HEK293 (cell line): ENCODE results near the gene FLVCR1.
A peak's percentile ranks its signal among the peaks of the same experiment; 100 is the strongest.

ENCODE experiments used
- BCL11A ChIP-seq: fragments of 450-650 bp; formaldehyde crosslinking; IDR thresholded peaks from 2 replicates; pipeline ENCODE4 v1.5.1; 2016; ENCODE audit warnings: low read depth, missing biosample characterization, missing genetic modification characterization
- EGR2 ChIP-seq: fragments of 450-650 bp; formaldehyde crosslinking; IDR thresholded peaks from 2 replicates; pipeline ENCODE4 v1.5.1; 2016; ENCODE audit warnings: low read depth, missing biosample characterization, missing genetic modification characterization
- FEZF1 ChIP-seq: fragments of 450-650 bp; formaldehyde crosslinking; IDR thresholded peaks from 2 replicates; pipeline ENCODE4 v1.5.1; 2016; ENCODE audit warnings: missing biosample characterization, missing genetic modification characterization
- HOXC10 ChIP-seq: sonication (generic); formaldehyde crosslinking; IDR thresholded peaks from 2 replicates; pipeline ENCODE4 v1.8.1; 2023; ENCODE audit warnings: mild to moderate bottlenecking, missing genetic modification reagents
- KLF10 ChIP-seq: fragments of 450-650 bp; IDR thresholded peaks from 2 replicates; pipeline ENCODE4 v1.5.1; 2018; ENCODE audit warnings: missing biosample characterization, mild to moderate bottlenecking, missing genetic modification characterization
- KLF8 ChIP-seq: fragments of 450-650 bp; formaldehyde crosslinking; IDR thresholded peaks from 2 replicates; pipeline ENCODE4 v1.5.1; 2016; ENCODE audit warnings: missing biosample characterization, missing genetic modification characterization
- KLF9 ChIP-seq: fragments of 450-650 bp; formaldehyde crosslinking; IDR thresholded peaks from 2 replicates; pipeline ENCODE4 v1.5.1; 2016; ENCODE audit warnings: missing biosample characterization, missing genetic modification characterization, low read depth
- MEIS1 ChIP-seq: sonication (generic); formaldehyde crosslinking; IDR thresholded peaks from 2 replicates; pipeline ENCODE4 v1.8.1; 2022; ENCODE audit warnings: missing genetic modification reagents, mild to moderate bottlenecking, borderline replicate concordance
- RBAK ChIP-seq: fragments of 450-650 bp; formaldehyde crosslinking; IDR thresholded peaks from 2 replicates; pipeline ENCODE4 v1.5.1; 2016; ENCODE audit warnings: missing biosample characterization, missing genetic modification characterization
- SP2 ChIP-seq: fragments of 450-650 bp; formaldehyde crosslinking; IDR thresholded peaks from 2 replicates; pipeline ENCODE4 v1.5.1; 2016; ENCODE audit warnings: missing biosample characterization, missing genetic modification characterization
- SP3 ChIP-seq: fragments of 450-650 bp; formaldehyde crosslinking; IDR thresholded peaks from 2 replicates; pipeline ENCODE4 v1.5.1; 2016; ENCODE audit warnings: missing biosample characterization, missing genetic modification characterization
- YY1 ChIP-seq: fragments of 450-650 bp; formaldehyde crosslinking; IDR thresholded peaks from 2 replicates; pipeline ENCODE4 v1.5.1; 2018; ENCODE audit warnings: missing biosample characterization, missing genetic modification characterization
- ZBTB7A ChIP-seq: fragments of 450-650 bp; formaldehyde crosslinking; IDR thresholded peaks from 2 replicates; pipeline ENCODE4 v1.5.1; 2016; ENCODE audit warnings: low read depth, missing biosample characterization, missing genetic modification characterization
- ZFHX2 ChIP-seq: fragments of 450-650 bp; formaldehyde crosslinking; conservative IDR thresholded peaks from 2 replicates; pipeline ENCODE4 v1.5.1; 2016; ENCODE audit warnings: missing biosample characterization, missing genetic modification characterization
- ZNF112 ChIP-seq: fragments of 450-650 bp; formaldehyde crosslinking; IDR thresholded peaks from 2 replicates; pipeline ENCODE4 v1.5.0; 2017; ENCODE audit warnings: missing biosample characterization, missing genetic modification characterization
- ZNF132 ChIP-seq: fragments of 450-650 bp; formaldehyde crosslinking; IDR thresholded peaks from 2 replicates; pipeline ENCODE4 v1.5.1; 2017; ENCODE audit warnings: missing biosample characterization, missing genetic modification characterization, borderline replicate concordance
- ZNF138 ChIP-seq: fragments of 450-650 bp; formaldehyde crosslinking; IDR thresholded peaks from 2 replicates; pipeline ENCODE4 v1.5.1; 2016; ENCODE audit warnings: missing biosample characterization, missing genetic modification characterization, borderline replicate concordance
- ZNF140 ChIP-seq: fragments of 450-650 bp; formaldehyde crosslinking; IDR thresholded peaks from 2 replicates; pipeline ENCODE4 v1.5.1; 2016; ENCODE audit warnings: missing biosample characterization, missing genetic modification characterization
- ZNF175 ChIP-seq: fragments of 450-650 bp; formaldehyde crosslinking; IDR thresholded peaks from 2 replicates; pipeline ENCODE4 v1.5.1; 2016; ENCODE audit warnings: missing biosample characterization, missing genetic modification characterization
- ZNF202 ChIP-seq: fragments of 450-650 bp; formaldehyde crosslinking; IDR thresholded peaks from 2 replicates; pipeline ENCODE4 v1.5.1; 2016; ENCODE audit warnings: missing biosample characterization, missing genetic modification characterization, borderline replicate concordance
- ZNF24 ChIP-seq: fragments of 450-650 bp; formaldehyde crosslinking; IDR thresholded peaks from 2 replicates; pipeline ENCODE4 v1.5.1; 2016; ENCODE audit warnings: missing biosample characterization, missing genetic modification characterization
- ZNF324 ChIP-seq: fragments of 450-650 bp; formaldehyde crosslinking; IDR thresholded peaks from 2 replicates; pipeline ENCODE4 v1.5.1; 2016; ENCODE audit warnings: missing biosample characterization, missing genetic modification characterization
- ZNF341 ChIP-seq: fragments of 450-650 bp; formaldehyde crosslinking; IDR thresholded peaks from 2 replicates; pipeline ENCODE4; 2016; ENCODE audit warnings: low read depth, missing biosample characterization, missing genetic modification characterization
- ZNF350 ChIP-seq: fragments of 450-650 bp; formaldehyde crosslinking; IDR thresholded peaks from 2 replicates; pipeline ENCODE4 v1.5.0; 2017; ENCODE audit warnings: missing biosample characterization, mild to moderate bottlenecking, missing genetic modification characterization
- ZNF37A ChIP-seq: fragments of 450-650 bp; IDR thresholded peaks from 2 replicates; pipeline ENCODE4 v1.5.1; 2018; ENCODE audit warnings: missing biosample characterization, missing genetic modification characterization
- ZNF426 ChIP-seq: fragments of 450-650 bp; formaldehyde crosslinking; IDR thresholded peaks from 2 replicates; pipeline ENCODE4 v1.5.1; 2017; ENCODE audit warnings: missing biosample characterization, missing genetic modification characterization, mild to moderate bottlenecking, inconsistent platforms, moderate library complexity
- ZNF501 ChIP-seq: fragments of 450-650 bp; formaldehyde crosslinking; IDR thresholded peaks from 2 replicates; pipeline ENCODE4 v1.5.1; 2016; ENCODE audit warnings: missing biosample characterization, missing genetic modification characterization
- ZNF558 ChIP-seq: fragments of 450-650 bp; formaldehyde crosslinking; IDR thresholded peaks from 2 replicates; pipeline ENCODE4 v1.5.1; 2016; ENCODE audit warnings: missing biosample characterization, missing genetic modification characterization
- ZNF600 ChIP-seq: fragments of 450-650 bp; formaldehyde crosslinking; IDR thresholded peaks from 2 replicates; pipeline ENCODE4 v1.5.1; 2016; ENCODE audit warnings: missing biosample characterization, missing genetic modification characterization
- ZNF610 ChIP-seq: fragments of 450-650 bp; formaldehyde crosslinking; IDR thresholded peaks from 2 replicates; pipeline ENCODE4 v1.5.1; 2016; ENCODE audit warnings: missing biosample characterization, missing genetic modification characterization, borderline replicate concordance
- ZNF629 ChIP-seq: fragments of 450-650 bp; formaldehyde crosslinking; IDR thresholded peaks from 2 replicates; pipeline ENCODE4 v1.5.1; 2017; ENCODE audit warnings: missing biosample characterization, missing genetic modification characterization
- ZNF701 ChIP-seq: fragments of 450-650 bp; formaldehyde crosslinking; IDR thresholded peaks from 2 replicates; pipeline ENCODE4 v1.5.1; 2016; ENCODE audit warnings: missing biosample characterization, missing genetic modification characterization
- ZNF76 ChIP-seq: fragments of 450-650 bp; formaldehyde crosslinking; IDR thresholded peaks from 2 replicates; pipeline ENCODE4; 2016; ENCODE audit warnings: low read depth, missing biosample characterization, missing genetic modification characterization, borderline replicate concordance
- ZNF830 ChIP-seq: fragments of 450-650 bp; IDR thresholded peaks from 2 replicates; pipeline ENCODE4 v1.5.0; 2018; ENCODE audit warnings: missing biosample characterization, missing genetic modification characterization, low read depth, mild to moderate bottlenecking, moderate library complexity
- ZNF843 ChIP-seq: fragments of 450-650 bp; formaldehyde crosslinking; IDR thresholded peaks from 2 replicates; pipeline ENCODE4 v1.5.1; 2016; ENCODE audit warnings: missing biosample characterization, missing genetic modification characterization
- TF ChIP-seq, protein P1 (sequence below): fragments of 450-650 bp; formaldehyde crosslinking; IDR thresholded peaks from 2 replicates; pipeline ENCODE4; 2016; ENCODE audit warnings: missing biosample characterization, missing genetic modification characterization
- TF ChIP-seq, protein P2 (sequence below): fragments of 450-650 bp; formaldehyde crosslinking; IDR thresholded peaks from 2 replicates; pipeline ENCODE4 v1.5.1; 2016; ENCODE audit warnings: missing biosample characterization, missing genetic modification characterization
- TF ChIP-seq, protein P3 (sequence below): fragments of 450-650 bp; formaldehyde crosslinking; conservative IDR thresholded peaks from 2 replicates; pipeline ENCODE4 v1.5.1; 2016; ENCODE audit warnings: low read depth, missing biosample characterization, missing genetic modification characterization

Gene FLVCR1

DNA sequence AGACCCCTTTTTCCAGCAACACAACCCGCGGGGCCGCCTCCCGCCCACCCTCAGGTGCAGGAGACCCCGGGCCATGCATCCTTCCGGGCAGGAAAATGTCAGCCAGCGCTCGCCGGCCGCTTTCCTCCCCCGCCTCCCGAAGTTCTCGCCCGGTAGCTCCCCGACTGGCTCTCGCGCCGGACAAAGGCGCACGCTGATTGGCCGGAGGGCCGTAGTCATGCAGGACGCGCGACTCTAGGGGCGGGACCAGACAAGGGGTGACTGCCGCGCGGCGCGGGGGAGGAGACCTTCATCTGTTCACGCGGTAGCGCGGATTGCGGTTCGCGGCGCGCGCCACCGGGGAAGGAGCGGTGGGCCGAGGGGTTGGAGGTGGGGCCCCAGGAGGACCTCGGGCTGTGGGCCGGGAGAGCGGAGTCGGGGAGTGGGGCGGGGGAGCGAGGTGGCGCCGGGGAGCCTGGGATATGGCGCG lies at the start of gene FLVCR1 (continued):
- TF ChIP-seq BCL11A (tag by site-specific recombination): peak; percentile 44; the same call in 1 of the 2 replicates
- no peak; the same call in 1 of the 2 replicates for TF ChIP-seq ZNF629 (tag by site-specific recombination)
- TF ChIP-seq, protein P1, sequence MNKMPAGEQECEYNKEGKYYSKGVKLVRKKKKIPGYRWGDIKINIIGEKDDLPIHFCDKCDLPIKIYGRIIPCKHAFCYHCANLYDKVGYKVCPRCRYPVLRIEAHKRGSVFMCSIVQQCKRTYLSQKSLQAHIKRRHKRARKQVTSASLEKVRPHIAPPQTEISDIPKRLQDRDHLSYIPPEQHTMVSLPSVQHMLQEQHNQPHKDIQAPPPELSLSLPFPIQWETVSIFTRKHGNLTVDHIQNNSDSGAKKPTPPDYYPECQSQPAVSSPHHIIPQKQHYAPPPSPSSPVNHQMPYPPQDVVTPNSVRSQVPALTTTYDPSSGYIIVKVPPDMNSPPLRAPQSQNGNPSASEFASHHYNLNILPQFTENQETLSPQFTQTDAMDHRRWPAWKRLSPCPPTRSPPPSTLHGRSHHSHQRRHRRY (tag by site-specific recombination): no peak
- no peak for TF ChIP-seq ZNF341
- TF ChIP-seq ZNF37A: no peak
- no peak for TF ChIP-seq ZNF112 (tag by site-specific recombination)
- TF ChIP-seq ZNF350: no peak
- TF ChIP-seq ZNF843 (tag by site-specific recombination): peak; percentile 31; the same call in 1 of the 2 replicates
- TF ChIP-seq ZNF138: no peak
- TF ChIP-seq, protein P2, sequence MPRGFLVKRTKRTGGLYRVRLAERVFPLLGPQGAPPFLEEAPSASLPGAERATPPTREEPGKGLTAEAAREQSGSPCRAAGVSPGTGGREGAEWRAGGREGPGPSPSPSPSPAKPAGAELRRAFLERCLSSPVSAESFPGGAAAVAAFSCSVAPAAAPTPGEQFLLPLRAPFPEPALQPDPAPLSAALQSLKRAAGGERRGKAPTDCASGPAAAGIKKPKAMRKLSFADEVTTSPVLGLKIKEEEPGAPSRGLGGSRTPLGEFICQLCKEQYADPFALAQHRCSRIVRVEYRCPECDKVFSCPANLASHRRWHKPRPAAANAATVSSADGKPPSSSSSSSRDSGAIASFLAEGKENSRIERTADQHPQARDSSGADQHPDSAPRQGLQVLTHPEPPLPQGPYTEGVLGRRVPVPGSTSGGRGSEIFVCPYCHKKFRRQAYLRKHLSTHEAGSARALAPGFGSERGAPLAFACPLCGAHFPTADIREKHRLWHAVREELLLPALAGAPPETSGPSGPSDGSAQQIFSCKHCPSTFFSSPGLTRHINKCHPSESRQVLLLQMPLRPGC (tag by site-specific recombination): peak; percentile 56; the same call in 1 of the 2 replicates
- no peak for TF ChIP-seq ZNF600 (tag by site-specific recombination)
- peak; percentile 86 for TF ChIP-seq EGR2 (tag by site-specific recombination)
- no peak for TF ChIP-seq MEIS1 (CRISPR knock-in tag)
- TF ChIP-seq ZNF701: no peak
- no peak for TF ChIP-seq ZNF558 (tag by site-specific recombination)
- TF ChIP-seq ZBTB7A (tag by site-specific recombination): no peak
- TF ChIP-seq ZNF324 (tag by site-specific recombination): 0 out of 2 replicates have a peak, but pooled peaks have one; percentile 15
- peak; percentile 86 for TF ChIP-seq ZNF76 (tag by site-specific recombination)
- no peak for TF ChIP-seq ZNF175 (tag by site-specific recombination)
- peak; percentile 91 for TF ChIP-seq ZFHX2 (tag by site-specific recombination)
- TF ChIP-seq SP2: peak; percentile 97
- TF ChIP-seq ZNF610 (tag by site-specific recombination): 0 out of 2 replicates have a peak, but pooled peaks have one; percentile 39
- TF ChIP-seq KLF9 (tag by site-specific recombination): peak; percentile 64; the same call in 1 of the 2 replicates
- TF ChIP-seq ZNF426 (tag by site-specific recombination): no peak
- TF ChIP-seq KLF8: peak; percentile 64; the same call in 1 of the 2 replicates
- no peak for TF ChIP-seq ZNF132
- no peak for TF ChIP-seq ZNF140
- TF ChIP-seq ZNF24 (tag by site-specific recombination): 0 out of 2 replicates have a peak, but pooled peaks have one; percentile 14
- peak; percentile 55; the same call in 1 of the 2 replicates for TF ChIP-seq ZNF501 (tag by site-specific recombination)
- no peak for TF ChIP-seq ZNF830 (tag by site-specific recombination)
- peak; percentile 80 for TF ChIP-seq SP3
- TF ChIP-seq ZNF202: no peak
- TF ChIP-seq YY1 (tag by site-specific recombination): peak; percentile 45; the same call in 1 of the 2 replicates
- no peak for TF ChIP-seq KLF10 (tag by site-specific recombination)
- TF ChIP-seq RBAK: no peak
- TF ChIP-seq, protein P3, sequence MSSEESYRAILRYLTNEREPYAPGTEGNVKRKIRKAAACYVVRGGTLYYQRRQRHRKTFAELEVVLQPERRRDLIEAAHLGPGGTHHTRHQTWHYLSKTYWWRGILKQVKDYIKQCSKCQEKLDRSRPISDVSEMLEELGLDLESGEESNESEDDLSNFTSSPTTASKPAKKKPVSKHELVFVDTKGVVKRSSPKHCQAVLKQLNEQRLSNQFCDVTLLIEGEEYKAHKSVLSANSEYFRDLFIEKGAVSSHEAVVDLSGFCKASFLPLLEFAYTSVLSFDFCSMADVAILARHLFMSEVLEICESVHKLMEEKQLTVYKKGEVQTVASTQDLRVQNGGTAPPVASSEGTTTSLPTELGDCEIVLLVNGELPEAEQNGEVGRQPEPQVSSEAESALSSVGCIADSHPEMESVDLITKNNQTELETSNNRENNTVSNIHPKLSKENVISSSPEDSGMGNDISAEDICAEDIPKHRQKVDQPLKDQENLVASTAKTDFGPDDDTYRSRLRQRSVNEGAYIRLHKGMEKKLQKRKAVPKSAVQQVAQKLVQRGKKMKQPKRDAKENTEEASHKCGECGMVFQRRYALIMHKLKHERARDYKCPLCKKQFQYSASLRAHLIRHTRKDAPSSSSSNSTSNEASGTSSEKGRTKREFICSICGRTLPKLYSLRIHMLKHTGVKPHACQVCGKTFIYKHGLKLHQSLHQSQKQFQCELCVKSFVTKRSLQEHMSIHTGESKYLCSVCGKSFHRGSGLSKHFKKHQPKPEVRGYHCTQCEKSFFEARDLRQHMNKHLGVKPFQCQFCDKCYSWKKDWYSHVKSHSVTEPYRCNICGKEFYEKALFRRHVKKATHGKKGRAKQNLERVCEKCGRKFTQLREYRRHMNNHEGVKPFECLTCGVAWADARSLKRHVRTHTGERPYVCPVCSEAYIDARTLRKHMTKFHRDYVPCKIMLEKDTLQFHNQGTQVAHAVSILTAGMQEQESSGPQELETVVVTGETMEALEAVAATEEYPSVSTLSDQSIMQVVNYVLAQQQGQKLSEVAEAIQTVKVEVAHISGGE: peak; percentile 68
- no peak for TF ChIP-seq HOXC10 (CRISPR knock-in tag)
- TF ChIP-seq FEZF1 (tag by site-specific recombination): no peak; the same call in none of the 2 replicates
